HEK293 (cell line): ENCODE data around the gene IFNL1.

Source experiments
- EGR2 ChIP-seq: fragments of 450-650 bp; formaldehyde crosslinking; IDR thresholded peaks from 2 replicates; pipeline ENCODE4 v1.5.1; 2016; ENCODE audit warnings: low read depth, missing biosample characterization, missing genetic modification characterization
- GLIS1 ChIP-seq: fragments of 450-650 bp; formaldehyde crosslinking; IDR thresholded peaks from 2 replicates; pipeline ENCODE4 v1.5.1; 2016; ENCODE audit warnings: missing biosample characterization, missing genetic modification characterization
- KLF1 ChIP-seq: fragments of 450-650 bp; formaldehyde crosslinking; IDR thresholded peaks from 2 replicates; pipeline ENCODE4 v1.5.1; 2016; ENCODE audit warnings: missing biosample characterization, missing genetic modification characterization
- KLF7 ChIP-seq: fragments of 450-650 bp; formaldehyde crosslinking; IDR thresholded peaks from 2 replicates; pipeline ENCODE4 v1.5.1; 2016; ENCODE audit warnings: missing biosample characterization, missing genetic modification characterization, borderline replicate concordance
- MEIS1 ChIP-seq: sonication (generic); formaldehyde crosslinking; IDR thresholded peaks from 2 replicates; pipeline ENCODE4 v1.8.1; 2022; ENCODE audit warnings: missing genetic modification reagents, mild to moderate bottlenecking, borderline replicate concordance
- PRDM1 ChIP-seq: fragments of 450-650 bp; formaldehyde crosslinking; IDR thresholded peaks from 2 replicates; pipeline ENCODE4; 2016; ENCODE audit warnings: missing biosample characterization, missing genetic modification characterization
- SP2 ChIP-seq: fragments of 450-650 bp; formaldehyde crosslinking; IDR thresholded peaks from 2 replicates; pipeline ENCODE4 v1.5.1; 2016; ENCODE audit warnings: missing biosample characterization, missing genetic modification characterization
- ZFP69B ChIP-seq: fragments of 450-650 bp; formaldehyde crosslinking; IDR thresholded peaks from 2 replicates; pipeline ENCODE4 v1.5.1; 2016; ENCODE audit warnings: missing biosample characterization, missing genetic modification characterization
- ZNF132 ChIP-seq: fragments of 450-650 bp; formaldehyde crosslinking; IDR thresholded peaks from 2 replicates; pipeline ENCODE4 v1.5.1; 2017; ENCODE audit warnings: missing biosample characterization, missing genetic modification characterization, borderline replicate concordance
- ZNF138 ChIP-seq: fragments of 450-650 bp; formaldehyde crosslinking; IDR thresholded peaks from 2 replicates; pipeline ENCODE4 v1.5.1; 2016; ENCODE audit warnings: missing biosample characterization, missing genetic modification characterization, borderline replicate concordance
- ZNF19 ChIP-seq: fragments of 450-650 bp; formaldehyde crosslinking; IDR thresholded peaks from 2 replicates; pipeline ENCODE4; 2016; ENCODE audit warnings: missing biosample characterization, missing genetic modification characterization, low read depth
- ZNF223 ChIP-seq: fragments of 450-650 bp; formaldehyde crosslinking; IDR thresholded peaks from 2 replicates; pipeline ENCODE4 v1.5.1; 2016; ENCODE audit warnings: missing biosample characterization, missing genetic modification characterization
- ZNF23 ChIP-seq: fragments of 450-650 bp; formaldehyde crosslinking; IDR thresholded peaks from 2 replicates; pipeline ENCODE4 v1.5.1; 2016; ENCODE audit warnings: missing biosample characterization, missing genetic modification characterization, borderline replicate concordance
- ZNF239 ChIP-seq: fragments of 450-650 bp; formaldehyde crosslinking; IDR thresholded peaks from 2 replicates; pipeline ENCODE4 v1.5.1; 2016; ENCODE audit warnings: missing biosample characterization, missing genetic modification characterization
- ZNF24 ChIP-seq: fragments of 450-650 bp; formaldehyde crosslinking; IDR thresholded peaks from 2 replicates; pipeline ENCODE4 v1.5.1; 2016; ENCODE audit warnings: missing biosample characterization, missing genetic modification characterization
- ZNF558 ChIP-seq: fragments of 450-650 bp; formaldehyde crosslinking; IDR thresholded peaks from 2 replicates; pipeline ENCODE4 v1.5.1; 2016; ENCODE audit warnings: missing biosample characterization, missing genetic modification characterization
- ZNF660 ChIP-seq: fragments of 450-650 bp; IDR thresholded peaks from 2 replicates; pipeline ENCODE4 v1.5.1; 2018; ENCODE audit warnings: missing biosample characterization, mild to moderate bottlenecking, missing genetic modification characterization
- ZNF701 ChIP-seq: fragments of 450-650 bp; formaldehyde crosslinking; IDR thresholded peaks from 2 replicates; pipeline ENCODE4 v1.5.1; 2016; ENCODE audit warnings: missing biosample characterization, missing genetic modification characterization
- ZNF747 ChIP-seq: fragments of 450-650 bp; formaldehyde crosslinking; IDR thresholded peaks from 2 replicates; pipeline ENCODE4 v1.5.1; 2016; ENCODE audit warnings: missing biosample characterization, missing genetic modification characterization
- ZNF792 ChIP-seq: fragments of 450-650 bp; formaldehyde crosslinking; IDR thresholded peaks from 2 replicates; pipeline ENCODE4 v1.5.1; 2016; ENCODE audit warnings: missing biosample characterization, missing genetic modification characterization
- ZSCAN30 ChIP-seq: fragments of 450-650 bp; IDR thresholded peaks from 2 replicates; pipeline ENCODE4 v1.5.1; 2018; ENCODE audit warnings: missing biosample characterization, mild to moderate bottlenecking, missing genetic modification characterization, moderate library complexity
- ZXDB ChIP-seq: fragments of 450-650 bp; formaldehyde crosslinking; IDR thresholded peaks from 2 replicates; pipeline ENCODE4 v1.5.1; 2016; ENCODE audit warnings: missing biosample characterization, missing genetic modification characterization
- TF ChIP-seq, protein P1 (sequence below): fragments of 450-650 bp; formaldehyde crosslinking; optimal IDR thresholded peaks from 2 replicates; pipeline ENCODE3; 2016; ENCODE audit warnings: missing biosample characterization, mild to moderate bottlenecking, missing genetic modification characterization
- TF ChIP-seq, protein P2 (sequence below): fragments of 450-650 bp; formaldehyde crosslinking; IDR thresholded peaks from 2 replicates; pipeline ENCODE4 v1.5.1; 2017; ENCODE audit warnings: missing biosample characterization, missing genetic modification characterization
- TF ChIP-seq, protein P3 (sequence below): fragments of 450-650 bp; formaldehyde crosslinking; IDR thresholded peaks from 2 replicates; pipeline ENCODE4 v1.5.1; 2016; ENCODE audit warnings: missing biosample characterization, missing genetic modification characterization, low read depth
- TF ChIP-seq, protein P4 (sequence below): fragments of 450-650 bp; formaldehyde crosslinking; IDR thresholded peaks from 2 replicates; pipeline ENCODE4 v1.5.1; 2016; ENCODE audit warnings: missing biosample characterization, missing genetic modification characterization, borderline replicate concordance
- TF ChIP-seq, protein P5 (sequence below): fragments of 450-650 bp; formaldehyde crosslinking; IDR thresholded peaks from 2 replicates; pipeline ENCODE4 v1.5.1; 2016; ENCODE audit warnings: missing biosample characterization, missing genetic modification characterization
- TF ChIP-seq, protein P6 (sequence below): fragments of 450-650 bp; formaldehyde crosslinking; IDR thresholded peaks from 2 replicates; pipeline ENCODE4 v1.5.1; 2016; ENCODE audit warnings: missing biosample characterization, missing genetic modification characterization

The IFNL1 gene

DNA sequence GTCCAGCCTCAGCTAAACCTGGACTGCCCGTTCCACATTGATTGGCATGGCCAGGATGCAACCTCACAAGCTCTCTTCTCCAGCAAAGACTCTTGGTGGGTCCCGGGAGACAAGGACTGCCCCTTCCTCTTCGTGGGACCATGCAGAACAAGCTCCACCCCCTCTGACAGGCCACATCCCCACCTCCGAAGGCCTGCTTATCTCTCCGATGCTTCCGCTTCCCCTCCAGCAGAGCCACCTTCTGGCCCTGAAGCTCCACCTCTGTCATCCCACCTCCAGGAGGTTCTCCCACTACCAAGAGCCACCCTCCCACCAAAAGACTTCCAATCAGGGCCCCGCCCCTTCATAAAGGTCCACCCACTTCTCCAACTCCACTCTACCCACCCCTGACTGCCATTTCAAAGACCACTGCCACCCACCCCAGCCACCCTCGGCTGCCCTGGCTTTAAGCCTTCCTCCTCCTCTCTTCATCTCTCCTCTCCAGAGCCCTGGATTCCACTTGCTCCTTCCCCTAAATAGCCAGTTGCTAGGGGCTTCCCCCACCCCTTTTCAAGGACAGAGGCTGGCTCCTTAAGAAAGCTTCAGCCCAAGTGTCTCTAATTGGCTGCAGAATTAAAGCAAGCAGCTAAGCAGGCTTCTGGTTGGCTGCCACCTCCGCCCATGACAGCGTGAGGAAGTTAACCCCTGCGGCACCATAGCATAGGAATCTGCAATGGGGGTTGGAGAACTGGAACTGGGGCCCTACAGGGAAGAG lies 14.5 kb downstream of the IFNL1 start (continued):
- TF ChIP-seq, protein P1, sequence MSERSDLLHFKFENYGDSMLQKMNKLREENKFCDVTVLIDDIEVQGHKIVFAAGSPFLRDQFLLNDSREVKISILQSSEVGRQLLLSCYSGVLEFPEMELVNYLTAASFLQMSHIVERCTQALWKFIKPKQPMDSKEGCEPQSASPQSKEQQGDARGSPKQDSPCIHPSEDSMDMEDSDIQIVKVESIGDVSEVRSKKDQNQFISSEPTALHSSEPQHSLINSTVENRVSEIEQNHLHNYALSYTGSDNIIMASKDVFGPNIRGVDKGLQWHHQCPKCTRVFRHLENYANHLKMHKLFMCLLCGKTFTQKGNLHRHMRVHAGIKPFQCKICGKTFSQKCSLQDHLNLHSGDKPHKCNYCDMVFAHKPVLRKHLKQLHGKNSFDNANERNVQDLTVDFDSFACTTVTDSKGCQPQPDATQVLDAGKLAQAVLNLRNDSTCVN, result no peak
- TF ChIP-seq ZNF138 (tag by site-specific recombination), result no peak
- TF ChIP-seq PRDM1, result no peak
- TF ChIP-seq, protein P2, sequence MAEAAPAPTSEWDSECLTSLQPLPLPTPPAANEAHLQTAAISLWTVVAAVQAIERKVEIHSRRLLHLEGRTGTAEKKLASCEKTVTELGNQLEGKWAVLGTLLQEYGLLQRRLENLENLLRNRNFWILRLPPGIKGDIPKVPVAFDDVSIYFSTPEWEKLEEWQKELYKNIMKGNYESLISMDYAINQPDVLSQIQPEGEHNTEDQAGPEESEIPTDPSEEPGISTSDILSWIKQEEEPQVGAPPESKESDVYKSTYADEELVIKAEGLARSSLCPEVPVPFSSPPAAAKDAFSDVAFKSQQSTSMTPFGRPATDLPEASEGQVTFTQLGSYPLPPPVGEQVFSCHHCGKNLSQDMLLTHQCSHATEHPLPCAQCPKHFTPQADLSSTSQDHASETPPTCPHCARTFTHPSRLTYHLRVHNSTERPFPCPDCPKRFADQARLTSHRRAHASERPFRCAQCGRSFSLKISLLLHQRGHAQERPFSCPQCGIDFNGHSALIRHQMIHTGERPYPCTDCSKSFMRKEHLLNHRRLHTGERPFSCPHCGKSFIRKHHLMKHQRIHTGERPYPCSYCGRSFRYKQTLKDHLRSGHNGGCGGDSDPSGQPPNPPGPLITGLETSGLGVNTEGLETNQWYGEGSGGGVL (tag by site-specific recombination), result peak; percentile 58
- TF ChIP-seq ZNF792 (tag by site-specific recombination), result no peak
- no peak for TF ChIP-seq ZNF558 (tag by site-specific recombination)
- no peak for TF ChIP-seq ZNF223 (tag by site-specific recombination)
- peak; percentile 68 for TF ChIP-seq SP2 (tag by site-specific recombination)
- TF ChIP-seq ZNF701 (tag by site-specific recombination), result no peak
- no peak for TF ChIP-seq ZSCAN30 (tag by site-specific recombination)
- no peak for TF ChIP-seq KLF7 (tag by site-specific recombination)
- peak; percentile 100 for TF ChIP-seq EGR2
- peak; percentile 81 for TF ChIP-seq KLF1 (tag by site-specific recombination)
- no peak for TF ChIP-seq ZNF660 (tag by site-specific recombination)
- no peak for TF ChIP-seq ZNF747 (tag by site-specific recombination)
- no peak for TF ChIP-seq ZNF19 (tag by site-specific recombination)
- peak; percentile 85 for TF ChIP-seq ZXDB (tag by site-specific recombination)
- TF ChIP-seq, protein P3, sequence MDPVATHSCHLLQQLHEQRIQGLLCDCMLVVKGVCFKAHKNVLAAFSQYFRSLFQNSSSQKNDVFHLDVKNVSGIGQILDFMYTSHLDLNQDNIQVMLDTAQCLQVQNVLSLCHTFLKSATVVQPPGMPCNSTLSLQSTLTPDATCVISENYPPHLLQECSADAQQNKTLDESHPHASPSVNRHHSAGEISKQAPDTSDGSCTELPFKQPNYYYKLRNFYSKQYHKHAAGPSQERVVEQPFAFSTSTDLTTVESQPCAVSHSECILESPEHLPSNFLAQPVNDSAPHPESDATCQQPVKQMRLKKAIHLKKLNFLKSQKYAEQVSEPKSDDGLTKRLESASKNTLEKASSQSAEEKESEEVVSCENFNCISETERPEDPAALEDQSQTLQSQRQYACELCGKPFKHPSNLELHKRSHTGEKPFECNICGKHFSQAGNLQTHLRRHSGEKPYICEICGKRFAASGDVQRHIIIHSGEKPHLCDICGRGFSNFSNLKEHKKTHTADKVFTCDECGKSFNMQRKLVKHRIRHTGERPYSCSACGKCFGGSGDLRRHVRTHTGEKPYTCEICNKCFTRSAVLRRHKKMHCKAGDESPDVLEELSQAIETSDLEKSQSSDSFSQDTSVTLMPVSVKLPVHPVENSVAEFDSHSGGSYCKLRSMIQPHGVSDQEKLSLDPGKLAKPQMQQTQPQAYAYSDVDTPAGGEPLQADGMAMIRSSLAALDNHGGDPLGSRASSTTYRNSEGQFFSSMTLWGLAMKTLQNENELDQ, result no peak
- TF ChIP-seq, protein P4, sequence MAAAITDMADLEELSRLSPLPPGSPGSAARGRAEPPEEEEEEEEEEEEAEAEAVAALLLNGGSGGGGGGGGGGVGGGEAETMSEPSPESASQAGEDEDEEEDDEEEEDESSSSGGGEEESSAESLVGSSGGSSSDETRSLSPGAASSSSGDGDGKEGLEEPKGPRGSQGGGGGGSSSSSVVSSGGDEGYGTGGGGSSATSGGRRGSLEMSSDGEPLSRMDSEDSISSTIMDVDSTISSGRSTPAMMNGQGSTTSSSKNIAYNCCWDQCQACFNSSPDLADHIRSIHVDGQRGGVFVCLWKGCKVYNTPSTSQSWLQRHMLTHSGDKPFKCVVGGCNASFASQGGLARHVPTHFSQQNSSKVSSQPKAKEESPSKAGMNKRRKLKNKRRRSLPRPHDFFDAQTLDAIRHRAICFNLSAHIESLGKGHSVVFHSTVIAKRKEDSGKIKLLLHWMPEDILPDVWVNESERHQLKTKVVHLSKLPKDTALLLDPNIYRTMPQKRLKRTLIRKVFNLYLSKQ, result no peak
- TF ChIP-seq ZNF24 (tag by site-specific recombination), result 0 out of 2 replicates have a peak, but pooled peaks have one; percentile 10
- TF ChIP-seq ZNF132 (tag by site-specific recombination), result no peak
- no peak for TF ChIP-seq ZNF23 (tag by site-specific recombination)
- peak; percentile 76 for TF ChIP-seq ZFP69B (tag by site-specific recombination)
- TF ChIP-seq GLIS1 (tag by site-specific recombination), result peak; percentile 33; the same call in 1 of the 2 replicates
- no peak for TF ChIP-seq MEIS1 (CRISPR knock-in tag)
- TF ChIP-seq, protein P5, sequence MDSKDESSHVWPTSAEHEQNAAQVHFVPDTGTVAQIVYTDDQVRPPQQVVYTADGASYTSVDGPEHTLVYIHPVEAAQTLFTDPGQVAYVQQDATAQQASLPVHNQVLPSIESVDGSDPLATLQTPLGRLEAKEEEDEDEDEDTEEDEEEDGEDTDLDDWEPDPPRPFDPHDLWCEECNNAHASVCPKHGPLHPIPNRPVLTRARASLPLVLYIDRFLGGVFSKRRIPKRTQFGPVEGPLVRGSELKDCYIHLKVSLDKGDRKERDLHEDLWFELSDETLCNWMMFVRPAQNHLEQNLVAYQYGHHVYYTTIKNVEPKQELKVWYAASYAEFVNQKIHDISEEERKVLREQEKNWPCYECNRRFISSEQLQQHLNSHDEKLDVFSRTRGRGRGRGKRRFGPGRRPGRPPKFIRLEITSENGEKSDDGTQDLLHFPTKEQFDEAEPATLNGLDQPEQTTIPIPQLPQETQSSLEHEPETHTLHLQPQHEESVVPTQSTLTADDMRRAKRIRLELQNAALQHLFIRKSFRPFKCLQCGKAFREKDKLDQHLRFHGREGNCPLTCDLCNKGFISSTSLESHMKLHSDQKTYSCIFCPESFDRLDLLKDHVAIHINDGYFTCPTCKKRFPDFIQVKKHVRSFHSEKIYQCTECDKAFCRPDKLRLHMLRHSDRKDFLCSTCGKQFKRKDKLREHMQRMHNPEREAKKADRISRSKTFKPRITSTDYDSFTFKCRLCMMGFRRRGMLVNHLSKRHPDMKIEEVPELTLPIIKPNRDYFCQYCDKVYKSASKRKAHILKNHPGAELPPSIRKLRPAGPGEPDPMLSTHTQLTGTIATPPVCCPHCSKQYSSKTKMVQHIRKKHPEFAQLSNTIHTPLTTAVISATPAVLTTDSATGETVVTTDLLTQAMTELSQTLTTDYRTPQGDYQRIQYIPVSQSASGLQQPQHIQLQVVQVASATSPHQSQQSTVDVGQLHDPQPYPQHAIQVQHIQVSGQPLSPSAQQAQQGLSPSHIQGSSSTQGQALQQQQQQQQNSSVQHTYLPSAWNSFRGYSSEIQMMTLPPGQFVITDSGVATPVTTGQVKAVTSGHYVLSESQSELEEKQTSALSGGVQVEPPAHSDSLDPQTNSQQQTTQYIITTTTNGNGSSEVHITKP, result no peak
- TF ChIP-seq, protein P6, sequence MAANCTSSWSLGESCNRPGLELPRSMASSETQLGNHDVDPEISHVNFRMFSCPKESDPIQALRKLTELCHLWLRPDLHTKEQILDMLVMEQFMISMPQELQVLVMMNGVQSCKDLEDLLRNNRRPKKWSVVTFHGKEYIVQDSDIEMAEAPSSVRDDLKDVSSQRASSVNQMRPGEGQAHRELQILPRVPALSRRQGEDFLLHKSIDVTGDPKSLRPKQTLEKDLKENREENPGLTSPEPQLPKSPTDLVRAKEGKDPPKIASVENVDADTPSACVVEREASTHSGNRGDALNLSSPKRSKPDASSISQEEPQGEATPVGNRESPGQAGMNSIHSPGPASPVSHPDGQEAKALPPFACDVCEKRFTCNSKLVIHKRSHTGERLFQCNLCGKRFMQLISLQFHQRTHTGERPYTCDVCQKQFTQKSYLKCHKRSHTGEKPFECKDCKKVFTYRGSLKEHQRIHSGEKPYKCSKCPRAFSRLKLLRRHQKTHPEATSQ, result no peak
- TF ChIP-seq ZNF239 (tag by site-specific recombination), result no peak
